EL (cell line): ENCODE measurements around the gene XAF1.
A peak's percentile ranks its signal among the peaks of the same experiment; 100 is the strongest.
"Not testable (repeated sequence)": the region's sequence is repeated elsewhere in the genome, so short reads cannot be mapped to it uniquely, and the experiment has no call there.

Source experiments
- DNase-seq: peaks from one replicate; pipeline ENCODE4 v3.0.0-alpha.2; 2016

Gene XAF1

DNA sequence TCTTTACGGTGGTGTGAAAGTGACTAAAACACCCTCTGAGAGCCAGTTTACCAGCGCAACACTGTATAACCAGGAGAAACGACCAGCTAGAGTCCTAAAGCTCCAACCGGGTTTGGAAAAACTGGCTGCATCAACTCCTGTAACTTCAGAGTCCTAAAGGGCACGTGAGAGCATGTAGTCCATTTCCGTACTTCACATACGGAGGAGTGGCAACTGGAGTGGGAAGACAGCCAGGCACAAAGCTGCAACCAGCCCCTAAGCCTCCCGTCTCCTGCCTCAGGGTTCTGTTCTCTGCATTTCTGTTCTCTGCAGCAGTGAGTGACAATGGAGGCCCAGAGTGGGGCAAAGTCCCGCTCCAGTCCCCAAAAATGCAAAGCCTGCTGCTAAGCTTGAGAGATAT is 56.4 kb downstream of the XAF1 start:
- no peak for DNase-seq

GRCh38 chr17:6815775-6816174 is 59.9 kb downstream of the XAF1 start:
- DNase-seq = no peak

DNA sequence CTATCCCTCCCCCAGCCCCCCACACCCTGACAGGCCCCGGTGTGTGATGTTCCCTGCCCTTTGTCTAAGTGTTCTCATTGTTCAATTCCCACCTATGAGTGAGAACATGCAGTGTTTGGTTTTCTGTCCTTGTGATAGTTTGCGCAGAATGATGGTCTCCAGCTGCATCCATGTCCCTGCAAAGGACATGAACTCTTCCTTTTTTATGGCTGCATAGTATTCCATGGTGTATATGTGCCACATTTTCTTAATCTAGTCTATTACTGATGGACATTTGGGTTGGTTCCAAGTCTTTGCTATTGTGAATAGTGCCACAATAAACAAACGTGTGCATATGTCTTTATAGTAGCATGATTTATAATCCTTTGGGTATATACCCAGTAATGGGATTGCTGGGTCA is 60.5 kb downstream of the XAF1 start:
- DNase-seq = not testable (repeated sequence)

DNA sequence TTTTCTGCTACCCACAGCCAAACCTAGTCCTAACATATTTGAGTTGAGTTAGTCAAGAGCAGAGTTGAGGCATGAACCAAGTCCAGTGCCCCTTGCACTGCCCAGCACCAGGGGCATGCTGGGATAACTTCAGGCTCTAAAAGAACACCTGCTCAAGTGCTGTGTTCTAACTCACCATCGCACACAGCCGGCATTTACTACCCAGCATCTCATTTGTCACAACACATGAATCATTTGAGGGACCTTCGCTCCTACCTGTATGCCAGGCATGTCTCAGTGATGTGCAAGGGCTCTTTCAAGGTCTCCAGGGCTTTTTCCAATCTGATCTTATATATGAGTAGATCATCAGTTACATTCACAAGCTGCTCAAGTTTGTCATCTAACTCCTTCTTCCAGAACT is 63.1 kb downstream of the XAF1 start:
- no peak for DNase-seq

GRCh38 chr17:6823011-6823442 is 67.2 kb downstream of the XAF1 start:
- DNase-seq = peak; percentile 61
